ENCODE measurements around the gene PDZRN3. TPM values are rescaled to one million over a fixed set of nuclear protein-coding genes. Genes with fewer than 3 reads are reported as not detected.

PDZRN3 gene
- total and polyA plus RNA-seq, 2 experiments from 2014 or later = 7.5 to 14.0 TPM

DNA sequence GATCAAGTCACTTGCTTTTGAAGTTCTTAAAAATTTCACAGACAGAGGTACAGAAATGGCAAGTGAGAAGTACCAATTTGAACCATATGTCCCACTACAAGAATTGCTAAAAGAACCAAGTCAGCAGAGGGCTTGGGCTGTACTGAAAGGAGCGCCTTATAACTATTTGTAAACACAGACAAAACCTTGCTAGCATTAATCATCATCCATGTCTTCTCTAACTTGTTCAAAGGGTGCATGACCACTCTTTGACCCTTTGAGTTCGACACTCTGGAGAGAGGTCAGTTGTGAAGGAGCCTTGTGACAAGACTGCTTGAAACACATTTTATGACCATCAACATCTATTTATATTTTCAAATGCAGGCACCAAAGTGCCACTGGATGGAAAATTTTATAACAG lies 191.7 kb downstream of the PDZRN3 start:
- H3K79me2 ChIP-seq (replicated peaks; ENCODE audit: insufficient read depth) = no peaks in the 10 kb centered on the region
- H3K4me3 ChIP-seq = no peak overlapping the region
- H3K9me2 ChIP-seq (ENCODE audit: insufficient read depth) = no peaks in the 10 kb centered on the region

More for the DNA sequence above, 191.7 kb downstream of the PDZRN3 start:
- Mint-ChIP-seq H3K27me3 (ENCODE audit: insufficient read depth, low read depth, poor library complexity) (no peaks in the 10 kb centered on the region), H3K9me3 (no peaks in the 10 kb centered on the region), H3K36me3 (ENCODE audit: low read depth) (no peaks in the 10 kb centered on the region), H3K27ac (no peak overlapping the region), H3K4me1 (peaks cover 19% of the 10 kb centered on the region), H3K4me3 (no peak overlapping the region)
- H3K4me2 ChIP-seq = no peak overlapping the region
- H4K20me1 ChIP-seq (replicated peaks; ENCODE audit: insufficient read depth) = 0 out of 2 replicates have a peak, but pooled peaks cover under 1% of the 10 kb centered on the region
- H2AFZ ChIP-seq = no peak overlapping the region
- no peaks in the 10 kb centered on the region for H3K36me3 ChIP-seq (ENCODE audit: insufficient read depth)
- TF ChIP-seq POLR2AphosphoS5 (IDR thresholded peaks at IDR 0.05; ENCODE audit: low read depth) (no peak), STAT1 (IDR thresholded peaks at IDR 0.05; ENCODE audit: unreplicated experiment) (no peak), ZNF331 (CRISPR knock-in tag; IDR thresholded peaks at IDR 0.05; ENCODE audit: low read depth) (no peak), EZH2phosphoT487 (IDR thresholded peaks at IDR 0.05; ENCODE audit: unreplicated experiment) (no peak), EZH2 (IDR thresholded peaks at IDR 0.05; ENCODE audit: low read depth, unreplicated experiment) (no peak), NANOG (IDR thresholded peaks at IDR 0.05; ENCODE audit: borderline replicate concordance) (no peak), JUNB (IDR thresholded peaks at IDR 0.05; ENCODE audit: unreplicated experiment) (no peak), CREB1 (CRISPR knock-in tag; IDR thresholded peaks at IDR 0.05; ENCODE audit: low read depth) (no peak), ZNF114 (CRISPR knock-in tag; IDR thresholded peaks at IDR 0.05) (no peak)
- TF ChIP-seq, protein P1, sequence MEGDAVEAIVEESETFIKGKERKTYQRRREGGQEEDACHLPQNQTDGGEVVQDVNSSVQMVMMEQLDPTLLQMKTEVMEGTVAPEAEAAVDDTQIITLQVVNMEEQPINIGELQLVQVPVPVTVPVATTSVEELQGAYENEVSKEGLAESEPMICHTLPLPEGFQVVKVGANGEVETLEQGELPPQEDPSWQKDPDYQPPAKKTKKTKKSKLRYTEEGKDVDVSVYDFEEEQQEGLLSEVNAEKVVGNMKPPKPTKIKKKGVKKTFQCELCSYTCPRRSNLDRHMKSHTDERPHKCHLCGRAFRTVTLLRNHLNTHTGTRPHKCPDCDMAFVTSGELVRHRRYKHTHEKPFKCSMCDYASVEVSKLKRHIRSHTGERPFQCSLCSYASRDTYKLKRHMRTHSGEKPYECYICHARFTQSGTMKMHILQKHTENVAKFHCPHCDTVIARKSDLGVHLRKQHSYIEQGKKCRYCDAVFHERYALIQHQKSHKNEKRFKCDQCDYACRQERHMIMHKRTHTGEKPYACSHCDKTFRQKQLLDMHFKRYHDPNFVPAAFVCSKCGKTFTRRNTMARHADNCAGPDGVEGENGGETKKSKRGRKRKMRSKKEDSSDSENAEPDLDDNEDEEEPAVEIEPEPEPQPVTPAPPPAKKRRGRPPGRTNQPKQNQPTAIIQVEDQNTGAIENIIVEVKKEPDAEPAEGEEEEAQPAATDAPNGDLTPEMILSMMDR (conservative IDR thresholded peaks at IDR 0.05; ENCODE audit: low read depth in 2 of 2) = no peak
- TF ChIP-seq, protein P2, sequence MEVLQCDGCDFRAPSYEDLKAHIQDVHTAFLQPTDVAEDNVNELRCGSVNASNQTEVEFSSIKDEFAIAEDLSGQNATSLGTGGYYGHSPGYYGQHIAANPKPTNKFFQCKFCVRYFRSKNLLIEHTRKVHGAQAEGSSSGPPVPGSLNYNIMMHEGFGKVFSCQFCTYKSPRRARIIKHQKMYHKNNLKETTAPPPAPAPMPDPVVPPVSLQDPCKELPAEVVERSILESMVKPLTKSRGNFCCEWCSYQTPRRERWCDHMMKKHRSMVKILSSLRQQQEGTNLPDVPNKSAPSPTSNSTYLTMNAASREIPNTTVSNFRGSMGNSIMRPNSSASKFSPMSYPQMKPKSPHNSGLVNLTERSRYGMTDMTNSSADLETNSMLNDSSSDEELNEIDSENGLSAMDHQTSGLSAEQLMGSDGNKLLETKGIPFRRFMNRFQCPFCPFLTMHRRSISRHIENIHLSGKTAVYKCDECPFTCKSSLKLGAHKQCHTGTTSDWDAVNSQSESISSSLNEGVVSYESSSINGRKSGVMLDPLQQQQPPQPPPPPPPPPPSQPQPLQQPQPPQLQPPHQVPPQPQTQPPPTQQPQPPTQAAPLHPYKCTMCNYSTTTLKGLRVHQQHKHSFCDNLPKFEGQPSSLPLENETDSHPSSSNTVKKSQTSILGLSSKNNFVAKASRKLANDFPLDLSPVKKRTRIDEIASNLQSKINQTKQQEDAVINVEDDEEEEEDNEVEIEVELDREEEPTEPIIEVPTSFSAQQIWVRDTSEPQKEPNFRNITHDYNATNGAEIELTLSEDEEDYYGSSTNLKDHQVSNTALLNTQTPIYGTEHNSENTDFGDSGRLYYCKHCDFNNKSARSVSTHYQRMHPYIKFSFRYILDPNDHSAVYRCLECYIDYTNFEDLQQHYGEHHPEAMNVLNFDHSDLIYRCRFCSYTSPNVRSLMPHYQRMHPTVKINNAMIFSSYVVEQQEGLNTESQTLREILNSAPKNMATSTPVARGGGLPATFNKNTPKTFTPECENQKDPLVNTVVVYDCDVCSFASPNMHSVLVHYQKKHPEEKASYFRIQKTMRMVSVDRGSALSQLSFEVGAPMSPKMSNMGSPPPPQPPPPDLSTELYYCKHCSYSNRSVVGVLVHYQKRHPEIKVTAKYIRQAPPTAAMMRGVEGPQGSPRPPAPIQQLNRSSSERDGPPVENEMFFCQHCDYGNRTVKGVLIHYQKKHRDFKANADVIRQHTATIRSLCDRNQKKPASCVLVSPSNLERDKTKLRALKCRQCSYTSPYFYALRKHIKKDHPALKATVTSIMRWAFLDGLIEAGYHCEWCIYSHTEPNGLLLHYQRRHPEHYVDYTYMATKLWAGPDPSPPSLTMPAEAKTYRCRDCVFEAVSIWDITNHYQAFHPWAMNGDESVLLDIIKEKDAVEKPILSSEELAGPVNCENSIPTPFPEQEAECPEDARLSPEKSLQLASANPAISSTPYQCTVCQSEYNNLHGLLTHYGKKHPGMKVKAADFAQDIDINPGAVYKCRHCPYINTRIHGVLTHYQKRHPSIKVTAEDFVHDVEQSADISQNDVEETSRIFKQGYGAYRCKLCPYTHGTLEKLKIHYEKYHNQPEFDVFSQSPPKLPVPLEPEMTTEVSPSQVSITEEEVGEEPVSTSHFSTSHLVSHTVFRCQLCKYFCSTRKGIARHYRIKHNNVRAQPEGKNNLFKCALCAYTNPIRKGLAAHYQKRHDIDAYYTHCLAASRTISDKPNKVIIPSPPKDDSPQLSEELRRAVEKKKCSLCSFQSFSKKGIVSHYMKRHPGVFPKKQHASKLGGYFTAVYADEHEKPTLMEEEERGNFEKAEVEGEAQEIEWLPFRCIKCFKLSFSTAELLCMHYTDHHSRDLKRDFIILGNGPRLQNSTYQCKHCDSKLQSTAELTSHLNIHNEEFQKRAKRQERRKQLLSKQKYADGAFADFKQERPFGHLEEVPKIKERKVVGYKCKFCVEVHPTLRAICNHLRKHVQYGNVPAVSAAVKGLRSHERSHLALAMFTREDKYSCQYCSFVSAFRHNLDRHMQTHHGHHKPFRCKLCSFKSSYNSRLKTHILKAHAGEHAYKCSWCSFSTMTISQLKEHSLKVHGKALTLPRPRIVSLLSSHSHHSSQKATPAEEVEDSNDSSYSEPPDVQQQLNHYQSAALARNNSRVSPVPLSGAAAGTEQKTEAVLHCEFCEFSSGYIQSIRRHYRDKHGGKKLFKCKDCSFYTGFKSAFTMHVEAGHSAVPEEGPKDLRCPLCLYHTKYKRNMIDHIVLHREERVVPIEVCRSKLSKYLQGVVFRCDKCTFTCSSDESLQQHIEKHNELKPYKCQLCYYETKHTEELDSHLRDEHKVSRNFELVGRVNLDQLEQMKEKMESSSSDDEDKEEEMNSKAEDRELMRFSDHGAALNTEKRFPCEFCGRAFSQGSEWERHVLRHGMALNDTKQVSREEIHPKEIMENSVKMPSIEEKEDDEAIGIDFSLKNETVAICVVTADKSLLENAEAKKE (CRISPR knock-in tag; IDR thresholded peaks at IDR 0.05) = no peak
- TF ChIP-seq, protein P3, sequence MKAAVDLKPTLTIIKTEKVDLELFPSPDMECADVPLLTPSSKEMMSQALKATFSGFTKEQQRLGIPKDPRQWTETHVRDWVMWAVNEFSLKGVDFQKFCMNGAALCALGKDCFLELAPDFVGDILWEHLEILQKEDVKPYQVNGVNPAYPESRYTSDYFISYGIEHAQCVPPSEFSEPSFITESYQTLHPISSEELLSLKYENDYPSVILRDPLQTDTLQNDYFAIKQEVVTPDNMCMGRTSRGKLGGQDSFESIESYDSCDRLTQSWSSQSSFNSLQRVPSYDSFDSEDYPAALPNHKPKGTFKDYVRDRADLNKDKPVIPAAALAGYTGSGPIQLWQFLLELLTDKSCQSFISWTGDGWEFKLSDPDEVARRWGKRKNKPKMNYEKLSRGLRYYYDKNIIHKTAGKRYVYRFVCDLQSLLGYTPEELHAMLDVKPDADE (IDR thresholded peaks at IDR 0.05) = no peak
- TF ChIP-seq, protein P4, sequence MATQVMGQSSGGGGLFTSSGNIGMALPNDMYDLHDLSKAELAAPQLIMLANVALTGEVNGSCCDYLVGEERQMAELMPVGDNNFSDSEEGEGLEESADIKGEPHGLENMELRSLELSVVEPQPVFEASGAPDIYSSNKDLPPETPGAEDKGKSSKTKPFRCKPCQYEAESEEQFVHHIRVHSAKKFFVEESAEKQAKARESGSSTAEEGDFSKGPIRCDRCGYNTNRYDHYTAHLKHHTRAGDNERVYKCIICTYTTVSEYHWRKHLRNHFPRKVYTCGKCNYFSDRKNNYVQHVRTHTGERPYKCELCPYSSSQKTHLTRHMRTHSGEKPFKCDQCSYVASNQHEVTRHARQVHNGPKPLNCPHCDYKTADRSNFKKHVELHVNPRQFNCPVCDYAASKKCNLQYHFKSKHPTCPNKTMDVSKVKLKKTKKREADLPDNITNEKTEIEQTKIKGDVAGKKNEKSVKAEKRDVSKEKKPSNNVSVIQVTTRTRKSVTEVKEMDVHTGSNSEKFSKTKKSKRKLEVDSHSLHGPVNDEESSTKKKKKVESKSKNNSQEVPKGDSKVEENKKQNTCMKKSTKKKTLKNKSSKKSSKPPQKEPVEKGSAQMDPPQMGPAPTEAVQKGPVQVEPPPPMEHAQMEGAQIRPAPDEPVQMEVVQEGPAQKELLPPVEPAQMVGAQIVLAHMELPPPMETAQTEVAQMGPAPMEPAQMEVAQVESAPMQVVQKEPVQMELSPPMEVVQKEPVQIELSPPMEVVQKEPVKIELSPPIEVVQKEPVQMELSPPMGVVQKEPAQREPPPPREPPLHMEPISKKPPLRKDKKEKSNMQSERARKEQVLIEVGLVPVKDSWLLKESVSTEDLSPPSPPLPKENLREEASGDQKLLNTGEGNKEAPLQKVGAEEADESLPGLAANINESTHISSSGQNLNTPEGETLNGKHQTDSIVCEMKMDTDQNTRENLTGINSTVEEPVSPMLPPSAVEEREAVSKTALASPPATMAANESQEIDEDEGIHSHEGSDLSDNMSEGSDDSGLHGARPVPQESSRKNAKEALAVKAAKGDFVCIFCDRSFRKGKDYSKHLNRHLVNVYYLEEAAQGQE (IDR thresholded peaks at IDR 0.05; ENCODE audit: unreplicated experiment) = no peak
- no peak for ATAC-seq
- peak overlapping the region; percentile 30; the same call in 1 of the 2 replicates for H3K27ac ChIP-seq (ENCODE audit: low read depth)
- no peak for DNase-seq (ENCODE audit: low spot score)
- no peaks in the 10 kb centered on the region for H3F3A ChIP-seq (replicated peaks; ENCODE audit: low read depth)
- no peaks in the 10 kb centered on the region for H3K27me3 ChIP-seq (ENCODE audit: insufficient read depth)
- H3K4me1 ChIP-seq (ENCODE audit: insufficient read depth) = no peaks in the 10 kb centered on the region; the same call in 1 of the 2 replicates
